HG03280 (cell line): ENCODE results near the gene PPP1R14B.

Experiments used
- ATAC-seq: cut with Tn5 transposase; IDR thresholded peaks from one replicate; pipeline ENCODE4 v1.9.1; 2021; ENCODE audit warnings: mild to moderate bottlenecking, moderate library complexity; ENCODE audit not compliant: unreplicated experiment

Gene PPP1R14B, protein sequence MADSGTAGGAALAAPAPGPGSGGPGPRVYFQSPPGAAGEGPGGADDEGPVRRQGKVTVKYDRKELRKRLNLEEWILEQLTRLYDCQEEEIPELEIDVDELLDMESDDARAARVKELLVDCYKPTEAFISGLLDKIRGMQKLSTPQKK

DNA sequence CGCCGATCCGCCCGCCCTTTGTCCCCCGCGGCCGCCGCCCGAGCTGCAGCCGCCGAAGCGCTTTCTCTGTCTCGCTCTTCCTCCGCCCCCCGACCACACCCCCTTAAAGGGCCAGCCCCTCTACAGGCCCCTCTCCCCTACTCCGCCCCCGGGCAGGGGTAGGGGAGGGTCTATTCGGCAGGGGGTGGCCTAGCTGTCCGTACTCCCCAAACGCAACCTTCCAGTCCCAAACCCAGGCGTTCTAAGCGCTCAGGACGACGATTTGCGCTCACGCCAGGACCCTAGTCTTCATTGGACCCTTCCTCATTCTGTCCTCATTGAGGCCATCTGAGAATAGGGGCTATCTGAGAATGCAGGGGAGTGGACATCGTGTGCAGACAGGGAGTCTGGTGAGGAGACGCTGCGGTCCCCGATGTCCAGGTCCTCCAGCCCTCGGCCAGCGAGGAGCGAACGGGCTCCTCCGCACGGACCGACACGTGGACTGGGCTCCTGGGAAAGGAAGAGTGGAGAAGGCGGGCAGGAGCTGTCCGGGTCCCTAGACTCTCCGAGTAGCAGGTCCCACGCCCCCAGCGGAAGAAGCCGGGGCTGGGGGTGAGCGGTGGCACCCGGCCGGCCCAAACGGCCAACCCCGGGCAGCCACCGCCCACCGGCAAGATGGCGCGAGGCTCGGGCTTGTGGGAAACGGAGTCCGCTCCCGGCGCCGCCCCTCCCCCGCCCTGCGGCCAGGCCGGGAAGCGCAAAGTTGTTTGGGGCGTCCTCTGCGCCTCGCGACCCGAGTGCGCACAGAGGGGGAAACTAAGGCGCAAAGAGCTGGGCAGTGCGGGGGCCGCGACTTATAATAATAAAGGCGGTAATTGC, at the start of gene PPP1R14B:
PPP1R14B (minus strand) TSS at position 73 of the 858 bp plus-strand sequence. CDS start 270 bp downstream, outside the sequence.
- ATAC-seq, result peak; percentile 39

DNA sequence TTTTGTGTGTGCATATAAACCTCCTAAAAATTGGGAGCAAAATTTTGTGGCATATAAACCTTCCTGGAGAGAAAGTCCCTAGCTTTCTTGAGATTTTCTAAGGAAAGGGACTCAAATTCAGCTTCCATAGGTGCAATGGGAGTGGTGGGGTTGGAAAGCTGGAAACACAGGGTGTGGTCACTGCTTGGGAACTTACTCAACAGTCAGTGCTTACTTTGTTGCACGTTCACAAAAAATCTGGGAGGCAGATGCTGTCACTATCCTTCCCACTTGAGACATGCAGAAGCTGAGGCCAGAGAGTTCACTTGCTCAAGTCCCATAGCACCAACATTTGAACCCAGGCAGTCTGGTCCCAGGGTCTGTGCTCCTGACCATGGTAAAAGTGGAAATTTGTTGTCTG, 49.5 kb upstream of the PPP1R14B start:
- ATAC-seq, result no peak

DNA sequence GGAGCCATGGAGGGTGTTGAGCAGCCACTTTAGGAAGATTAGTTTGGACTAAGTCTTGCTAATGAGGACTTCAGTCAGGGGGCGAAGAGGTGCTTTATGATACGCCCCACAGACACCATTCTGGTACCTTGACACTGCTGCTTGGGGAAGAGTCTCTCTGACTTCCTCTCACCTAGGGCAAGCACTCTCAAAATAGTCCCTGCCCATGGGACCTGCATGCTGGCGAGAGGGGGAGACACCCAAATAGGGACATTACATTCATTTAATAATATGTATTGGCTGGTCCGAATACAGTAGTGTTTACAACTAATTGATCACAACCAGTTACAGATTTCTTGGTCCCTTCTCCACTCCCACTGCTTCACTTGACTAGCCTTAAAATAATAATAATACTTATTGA, 49.0 kb upstream of the PPP1R14B start:
- no peak for ATAC-seq

DNA sequence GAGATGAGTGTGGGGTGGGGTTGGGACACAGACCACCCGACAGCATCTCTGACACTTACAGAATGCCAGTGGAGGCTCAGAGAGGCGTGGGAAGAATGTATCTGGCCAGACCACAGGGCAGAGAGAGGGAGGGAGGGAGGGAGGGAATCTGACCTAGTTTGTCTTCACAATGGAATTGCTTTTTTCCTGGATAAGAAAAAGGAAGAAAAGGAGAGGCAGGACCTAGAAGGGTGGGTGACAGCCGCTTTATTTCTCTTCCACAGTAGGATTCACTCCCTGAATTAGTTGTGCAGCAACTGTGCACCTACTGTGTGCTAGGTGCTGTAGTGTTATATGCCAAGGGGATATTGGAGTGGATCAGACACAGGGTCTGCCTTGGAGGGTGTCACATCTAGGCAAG, 48.0 kb upstream of the PPP1R14B start:
- no peak for ATAC-seq

DNA sequence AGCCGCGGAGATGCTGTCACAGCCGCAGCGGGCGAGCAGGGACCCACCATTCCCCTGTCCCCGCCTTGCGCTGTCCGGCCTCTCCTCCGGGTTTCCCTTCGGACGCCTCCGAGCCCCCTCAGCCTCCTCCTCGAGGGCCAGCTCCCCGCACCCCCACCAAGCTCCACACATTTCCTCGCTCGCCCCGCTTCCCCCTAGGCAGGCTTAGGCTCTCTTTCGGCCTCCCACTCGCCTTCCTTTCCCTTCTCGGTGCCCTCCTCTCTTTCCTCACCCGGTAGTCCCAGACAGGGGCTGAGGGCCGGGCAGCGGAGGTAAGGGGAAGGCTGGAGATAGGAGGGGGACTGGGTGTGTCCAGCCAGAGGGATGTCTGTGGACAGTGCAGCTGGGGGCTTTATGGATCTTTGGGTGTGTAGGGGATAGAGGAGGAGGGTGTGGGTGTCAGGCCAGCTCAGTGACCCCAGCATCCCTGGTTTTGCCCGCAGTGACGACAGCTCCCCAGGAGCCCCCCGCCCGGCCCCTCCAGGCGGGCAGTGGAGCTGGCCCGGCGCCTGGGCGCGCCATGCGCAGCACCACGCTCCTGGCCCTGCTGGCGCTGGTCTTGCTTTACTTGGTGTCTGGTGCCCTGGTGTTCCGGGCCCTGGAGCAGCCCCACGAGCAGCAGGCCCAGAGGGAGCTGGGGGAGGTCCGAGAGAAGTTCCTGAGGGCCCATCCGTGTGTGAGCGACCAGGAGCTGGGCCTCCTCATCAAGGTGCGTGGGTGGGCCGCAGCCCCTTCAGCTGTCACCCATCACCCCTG, 45.9 kb upstream of the PPP1R14B start:
- no peak for ATAC-seq

DNA sequence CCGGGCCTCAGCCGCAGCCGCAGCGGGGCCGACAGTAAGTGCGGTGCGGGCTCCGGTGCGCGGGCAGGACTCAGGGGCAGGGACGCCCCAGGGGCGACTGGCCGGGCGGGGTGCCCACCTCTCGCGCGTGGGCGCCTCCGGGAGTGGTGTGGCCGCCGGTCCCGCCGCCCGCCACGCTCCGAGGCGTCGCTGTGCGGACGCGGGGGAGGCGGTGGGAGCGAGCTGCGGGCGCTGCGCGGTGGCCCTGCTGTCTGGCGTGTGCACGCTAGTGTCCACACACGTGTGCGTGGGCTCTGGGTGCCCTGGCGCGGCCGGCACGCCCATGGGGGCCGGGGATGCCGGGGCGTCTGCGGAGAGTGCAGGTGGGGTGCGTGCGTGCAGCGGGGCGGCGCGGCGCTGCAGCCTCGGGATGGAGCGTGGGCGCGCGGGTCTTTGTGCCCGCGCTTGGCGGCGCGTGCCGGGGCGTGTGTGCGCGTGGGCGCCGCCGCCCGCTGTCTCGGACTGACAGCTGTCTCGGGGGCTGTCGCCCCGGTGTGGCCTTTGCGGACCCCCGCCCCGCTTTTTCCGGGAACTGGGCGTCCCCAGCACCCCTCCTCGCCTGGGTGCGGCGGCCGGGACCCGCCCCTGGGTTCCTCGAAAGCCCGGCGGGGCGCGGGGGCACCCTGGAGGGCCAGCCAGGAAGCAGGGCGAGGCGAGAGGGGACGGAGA, 45.2 kb upstream of the PPP1R14B start:
- no peak for ATAC-seq

DNA sequence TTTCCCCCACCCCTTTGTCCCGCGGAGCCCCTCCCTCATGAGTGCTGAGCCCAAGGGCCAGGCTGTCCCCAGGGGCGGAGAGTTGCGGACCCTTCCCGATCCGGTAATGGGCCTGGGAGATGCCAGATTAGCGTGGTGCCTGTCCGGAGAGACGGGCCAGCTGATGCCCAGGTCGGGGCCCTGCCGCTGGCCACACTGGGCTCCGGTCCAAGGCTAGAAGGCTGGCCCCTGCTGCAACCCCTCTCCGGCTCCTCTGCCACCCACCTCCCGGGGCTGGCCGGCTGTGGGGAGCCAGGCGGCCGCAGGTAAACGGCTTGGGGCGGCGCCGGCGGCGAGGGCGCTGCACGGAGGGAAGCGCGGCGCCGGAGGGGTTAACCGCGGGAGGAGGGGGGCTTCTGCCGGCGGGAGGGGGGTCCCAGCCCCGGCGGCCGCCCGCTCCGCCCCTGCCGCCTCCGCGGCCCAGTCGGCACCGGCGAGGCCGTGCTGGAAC, 44.6 kb upstream of the PPP1R14B start, which contains the start of gene KCNK4:
KCNK4 (plus strand) TSS at position 41 of the 490 bp plus-strand sequence. CDS start 1,717 bp downstream, outside the sequence.
- ATAC-seq, result no peak

DNA sequence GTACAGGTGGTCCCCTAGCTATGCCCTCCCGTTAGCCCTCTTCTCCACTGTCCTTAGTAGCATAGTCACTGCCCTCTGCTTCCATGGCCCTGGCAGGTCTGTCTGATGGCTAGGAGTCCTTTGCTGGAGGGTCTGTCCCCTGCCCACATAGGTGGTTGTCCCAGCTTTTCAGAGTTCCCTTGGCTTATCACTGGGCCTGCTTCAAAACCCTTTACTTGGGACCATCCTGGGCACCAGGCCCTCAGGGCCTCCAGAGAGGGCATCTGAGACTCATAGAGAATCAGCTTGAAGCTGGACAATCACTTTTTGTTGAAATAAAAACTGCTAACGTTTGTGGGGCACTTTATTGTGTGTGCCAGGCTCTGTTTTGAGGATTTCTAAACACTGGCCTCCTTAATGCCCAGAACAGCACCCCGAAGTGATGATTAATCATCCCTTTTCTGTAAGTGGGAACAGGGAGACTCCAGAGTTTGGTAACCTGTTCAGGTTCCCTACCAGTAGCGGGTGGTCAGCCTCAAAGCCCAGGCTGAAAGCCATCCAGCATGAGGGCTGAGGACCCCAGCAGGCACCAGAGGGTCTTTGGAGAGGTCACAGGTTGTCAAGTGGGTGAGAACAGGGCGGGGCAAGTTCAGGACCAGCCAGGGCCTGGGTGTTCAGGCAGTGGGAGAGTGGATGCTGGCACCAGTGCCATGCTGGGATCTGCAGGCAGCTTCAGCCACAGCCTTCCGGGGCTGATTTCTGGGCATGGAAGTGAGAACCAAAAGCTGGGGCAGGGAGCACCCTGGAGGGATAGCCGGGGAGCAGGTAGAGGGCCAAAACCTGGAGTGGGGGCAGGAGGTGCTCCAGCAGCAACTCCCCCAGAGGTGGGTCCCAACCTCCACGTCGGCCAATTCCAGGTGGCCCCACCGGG, 43.9 kb upstream of the PPP1R14B start:
- no peak for ATAC-seq

DNA sequence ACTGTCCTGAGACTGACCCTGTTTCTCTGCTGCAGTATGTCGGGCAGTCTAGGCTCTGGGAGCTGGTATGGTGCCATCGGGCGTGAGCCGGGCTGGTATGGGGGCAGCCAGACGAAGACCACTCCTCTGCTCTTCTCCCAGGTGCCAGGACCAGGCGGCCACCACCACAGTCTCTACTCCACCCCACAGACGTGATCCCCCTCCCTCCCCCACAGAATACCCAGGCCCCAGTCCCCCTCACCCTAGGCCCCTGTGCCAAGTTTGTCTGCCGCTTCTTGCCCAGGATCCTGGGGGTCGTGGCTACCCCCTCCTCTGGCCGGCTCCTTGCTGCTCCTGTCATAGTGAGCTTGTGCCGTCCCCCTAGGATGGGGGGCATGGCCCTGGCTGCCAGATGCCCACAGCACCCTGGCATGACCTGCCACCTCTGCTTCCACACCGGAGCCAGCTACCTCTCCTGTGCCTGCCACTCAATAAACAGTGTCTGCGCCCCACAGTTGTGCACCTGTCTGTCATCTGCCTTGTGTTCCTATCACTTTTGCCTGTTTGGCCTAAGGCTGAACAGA, 42.3 kb upstream of the PPP1R14B start:
- no peak for ATAC-seq

DNA sequence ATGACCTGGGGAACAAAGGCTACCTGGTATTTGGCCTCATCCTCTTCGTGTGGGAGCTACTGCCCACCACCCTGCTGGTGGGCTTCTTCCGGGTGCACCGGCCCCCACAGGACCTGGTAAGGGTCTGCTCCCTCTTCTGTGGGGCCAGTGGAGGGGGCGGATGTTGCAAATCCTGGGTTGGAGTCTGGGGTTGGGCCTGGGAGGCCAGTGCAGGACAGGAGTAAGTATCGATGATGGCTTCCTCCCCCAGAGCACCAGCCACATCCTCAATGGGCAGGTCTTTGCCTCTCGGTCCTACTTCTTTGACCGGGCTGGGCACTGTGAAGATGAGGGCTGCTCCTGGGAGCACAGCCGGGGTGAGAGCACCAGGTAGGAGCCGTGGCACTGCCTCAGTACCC, 41.6 kb upstream of the PPP1R14B start:
- no peak for ATAC-seq

DNA sequence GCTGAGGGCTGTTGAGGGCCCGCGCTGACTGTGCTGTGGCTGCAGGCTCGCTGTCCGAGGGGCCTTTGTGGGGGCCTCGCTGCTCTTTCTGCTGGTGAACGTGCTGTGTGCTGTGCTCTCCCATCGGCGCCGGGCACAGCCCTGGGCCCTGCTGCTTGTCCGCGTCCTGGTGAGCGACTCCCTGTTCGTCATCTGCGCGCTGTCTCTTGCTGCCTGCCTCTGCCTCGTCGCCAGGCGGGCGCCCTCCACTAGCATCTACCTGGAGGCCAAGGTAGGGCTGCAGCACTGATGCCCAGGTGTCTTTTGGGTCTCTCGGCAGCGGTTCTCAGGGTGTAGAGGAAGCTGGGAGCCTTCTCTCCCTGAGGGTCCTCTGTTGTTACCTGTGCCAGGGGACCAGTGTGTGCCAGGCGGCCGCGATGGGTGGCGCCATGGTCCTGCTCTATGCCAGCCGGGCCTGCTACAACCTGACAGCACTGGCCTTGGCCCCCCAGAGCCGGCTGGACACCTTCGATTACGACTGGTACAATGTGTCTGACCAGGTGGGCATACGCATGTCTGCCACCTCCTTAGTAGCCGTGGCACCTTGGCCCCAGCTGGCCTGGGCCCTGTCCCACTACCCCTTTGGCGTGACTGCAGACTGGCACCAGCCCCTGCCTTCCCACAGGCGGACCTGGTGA, 41.1 kb upstream of the PPP1R14B start:
- ATAC-seq, result no peak

DNA sequence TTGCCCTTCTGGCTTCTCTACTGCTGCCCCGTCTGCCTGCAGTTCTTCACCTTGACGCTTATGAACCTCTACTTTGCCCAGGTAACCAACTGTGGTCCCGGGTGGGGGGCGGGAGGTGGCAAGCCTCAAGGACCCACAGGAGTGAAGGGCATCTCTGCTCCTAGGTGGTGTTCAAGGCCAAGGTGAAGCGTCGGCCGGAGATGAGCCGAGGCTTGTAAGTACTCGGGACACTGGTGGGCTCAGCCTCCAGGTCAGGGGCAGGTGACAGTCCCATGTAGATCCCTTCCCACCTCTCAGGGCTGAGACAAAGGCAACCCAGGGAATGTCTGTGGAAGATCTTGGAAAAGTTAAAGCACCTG, 40.0 kb upstream of the PPP1R14B start:
- no peak for ATAC-seq

DNA sequence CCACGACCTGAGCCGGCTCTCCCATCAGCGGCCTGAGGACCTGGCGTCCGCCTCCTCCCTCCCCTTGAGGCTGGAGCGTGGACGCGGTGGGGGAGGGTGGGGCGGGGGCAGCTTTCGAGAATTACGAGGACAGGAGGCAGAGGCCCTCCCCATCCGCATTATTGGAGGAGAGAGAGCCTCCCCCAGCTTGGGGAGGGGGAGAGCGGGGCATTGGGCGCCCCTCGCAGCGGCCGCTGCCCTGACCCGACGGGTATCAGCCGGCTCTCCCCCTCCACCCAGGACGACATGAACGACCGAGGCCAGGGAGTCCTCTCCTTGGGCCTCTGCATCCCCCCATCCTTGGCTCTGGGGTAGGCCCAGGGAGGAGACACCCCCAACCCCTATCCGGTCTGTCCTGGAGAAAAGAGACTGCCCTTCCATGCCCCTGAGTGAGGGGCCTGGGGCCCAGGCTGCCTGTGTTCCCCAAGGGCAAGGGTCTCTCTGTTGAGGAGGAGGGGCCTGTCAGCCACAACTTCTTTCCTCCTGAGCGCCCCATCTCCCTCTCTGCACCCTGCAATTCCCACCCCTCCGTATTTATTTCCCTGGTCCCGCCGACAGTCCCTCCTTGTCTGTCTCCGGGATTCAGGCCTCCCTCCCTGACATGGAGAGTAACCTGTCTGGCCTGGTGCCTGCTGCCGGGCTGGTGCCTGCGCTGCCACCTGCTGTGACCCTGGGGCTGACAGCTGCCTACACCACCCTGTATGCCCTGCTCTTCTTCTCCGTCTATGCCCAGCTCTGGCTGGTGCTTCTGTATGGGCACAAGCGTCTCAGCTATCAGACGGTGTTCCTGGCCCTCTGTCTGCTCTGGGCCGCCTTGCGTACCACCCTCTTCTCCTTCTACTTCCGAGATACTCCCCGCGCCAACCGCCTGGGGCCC, 39.4 kb upstream of the PPP1R14B start:
- no peak for ATAC-seq

DNA sequence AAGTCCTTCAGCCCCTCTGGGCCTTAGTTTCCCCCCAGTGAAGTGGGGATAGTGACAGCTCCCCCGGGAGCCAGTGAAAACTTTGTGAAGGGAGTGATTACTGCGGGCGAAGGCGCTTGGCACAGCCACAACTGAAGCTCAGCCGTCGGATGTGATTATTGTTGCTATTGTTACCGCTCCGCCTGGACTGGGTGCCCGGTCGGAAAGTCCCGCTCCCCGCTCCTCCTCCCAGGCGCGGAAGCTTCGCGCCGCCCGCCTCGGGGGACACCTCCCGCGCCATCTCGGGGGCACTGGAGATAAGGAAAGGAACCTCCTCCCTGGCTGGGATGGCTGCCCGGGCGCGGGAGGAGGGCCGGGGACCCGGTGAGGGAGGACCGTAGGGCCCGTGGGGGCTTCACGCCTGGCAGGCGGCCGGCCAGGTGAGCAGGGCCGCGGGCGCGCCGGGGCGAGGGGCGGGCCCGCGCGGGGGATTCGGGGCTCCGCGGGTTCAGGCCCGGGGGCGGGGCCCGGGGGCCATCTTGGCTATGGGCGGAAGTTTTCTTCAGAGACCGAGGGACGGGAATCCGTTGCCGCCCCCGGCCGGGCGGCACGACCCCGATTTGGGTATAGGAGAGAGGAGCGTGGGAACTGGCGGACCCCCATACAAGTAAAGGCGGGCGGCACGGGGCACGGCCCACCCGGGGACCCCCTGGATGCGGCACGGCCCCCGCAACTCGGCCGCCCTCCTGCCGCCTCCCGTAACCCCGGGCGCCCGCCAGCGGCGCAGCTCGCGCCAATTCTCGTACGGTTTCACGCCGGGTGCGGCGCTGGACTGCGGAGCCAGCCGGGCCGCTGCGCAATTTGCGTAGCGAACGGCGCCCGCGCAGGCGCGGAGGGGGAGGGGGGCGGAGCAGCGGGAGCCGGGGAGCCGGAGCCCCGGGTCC, 38.5 kb upstream of the PPP1R14B start, which contains the start of gene GPR137:
GPR137 (plus strand) TSS at position 887 of the 923 bp plus-strand sequence. CDS start 677 bp downstream, outside the sequence.
- ATAC-seq, result peak; percentile 64

DNA sequence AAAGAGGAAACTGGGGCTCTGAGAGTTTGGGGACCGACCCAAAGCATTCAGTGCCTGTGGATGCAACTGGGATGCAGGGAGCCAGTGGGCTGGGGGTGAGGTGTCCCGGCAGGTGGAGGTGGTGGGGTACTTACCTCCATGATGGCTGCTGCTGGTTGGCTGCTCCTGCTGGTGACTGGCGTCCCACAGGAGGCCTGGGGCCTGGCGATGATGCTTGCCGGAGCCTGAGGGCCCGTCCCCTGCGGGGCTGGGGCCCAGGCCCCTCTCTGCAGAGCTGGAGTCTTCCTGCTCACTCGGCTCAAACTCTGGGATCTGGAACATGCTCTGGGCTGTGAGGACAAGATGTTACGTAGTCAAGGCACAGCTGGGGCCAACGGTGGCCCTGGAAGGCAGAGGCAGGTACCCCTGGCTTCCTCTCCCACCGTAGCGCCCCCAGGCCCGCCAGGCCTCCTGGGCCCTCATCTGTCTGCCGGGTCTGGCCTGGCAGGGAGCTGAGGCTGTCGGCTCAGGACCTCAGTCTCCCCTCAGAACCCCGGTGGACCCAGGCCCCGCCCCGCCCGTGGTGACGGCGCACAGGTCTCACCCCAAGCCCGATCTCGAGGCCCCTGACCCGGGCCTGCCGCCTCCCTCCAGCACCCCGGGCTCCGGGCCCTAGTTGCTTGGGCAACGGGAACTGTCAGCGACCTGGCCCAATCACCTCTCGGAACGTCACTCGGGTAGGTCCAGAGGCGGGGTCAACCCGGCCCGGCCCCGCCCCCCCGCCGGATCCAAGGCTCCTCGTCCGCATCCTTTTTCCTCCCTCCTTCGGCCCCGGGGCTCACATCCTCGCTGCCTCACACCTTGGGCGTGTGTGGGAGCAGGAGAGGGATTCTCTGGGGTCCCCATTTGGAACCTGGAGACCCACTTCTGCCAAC, 37.6 kb upstream of the PPP1R14B start, which contains the start of gene BAD:
BAD (minus strand) TSS at position 618 of the 914 bp plus-strand sequence; CDS start at position 321, 297 bp downstream.
- ATAC-seq, result peak; percentile 69
